ENCODE data around the gene NCDN.

Gene NCDN

DNA sequence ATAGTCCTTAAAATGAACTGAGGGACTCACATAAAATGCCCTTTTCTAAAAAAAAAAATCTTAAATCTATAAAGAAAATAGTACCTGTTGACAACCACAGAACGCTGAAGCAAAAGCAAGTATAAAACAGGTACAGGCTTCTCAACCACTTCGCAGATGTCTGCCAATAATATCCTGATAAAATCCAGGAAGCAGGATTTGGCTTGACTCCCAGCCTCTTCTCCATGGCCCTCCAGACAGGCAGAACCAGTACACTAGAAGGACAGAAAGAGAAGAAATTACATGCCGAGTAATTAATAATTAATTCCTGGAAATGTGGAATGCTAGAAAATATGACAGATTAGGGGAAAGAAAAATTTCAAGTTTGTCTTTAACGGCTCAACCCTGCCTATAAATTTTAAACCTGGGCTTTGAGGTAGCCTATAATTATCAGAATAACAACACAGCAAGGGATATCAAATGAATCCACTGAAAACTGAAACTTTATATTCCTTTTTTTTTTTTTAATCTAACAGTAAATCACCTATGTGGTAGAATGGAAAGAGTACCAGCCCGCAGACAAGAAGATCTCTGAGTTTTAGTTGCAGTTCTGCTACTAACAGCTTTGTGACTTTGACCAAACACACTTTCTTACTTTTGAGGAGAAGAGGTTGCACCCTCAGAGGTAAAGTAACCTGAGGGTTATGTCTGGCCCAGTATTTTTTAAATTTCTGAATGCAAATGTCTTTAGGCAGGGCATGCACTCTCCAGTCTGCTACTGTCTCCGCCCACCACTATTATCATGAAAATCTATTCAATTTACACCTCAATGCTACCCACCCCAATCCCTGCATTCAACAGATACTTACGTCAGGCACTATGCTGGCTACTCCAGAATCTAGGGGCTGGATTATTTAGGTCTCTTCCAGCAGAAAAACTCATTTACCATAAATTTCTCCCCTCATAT, 3.1 kb upstream of the NCDN start:
- DNase-seq, result no peak

DNA sequence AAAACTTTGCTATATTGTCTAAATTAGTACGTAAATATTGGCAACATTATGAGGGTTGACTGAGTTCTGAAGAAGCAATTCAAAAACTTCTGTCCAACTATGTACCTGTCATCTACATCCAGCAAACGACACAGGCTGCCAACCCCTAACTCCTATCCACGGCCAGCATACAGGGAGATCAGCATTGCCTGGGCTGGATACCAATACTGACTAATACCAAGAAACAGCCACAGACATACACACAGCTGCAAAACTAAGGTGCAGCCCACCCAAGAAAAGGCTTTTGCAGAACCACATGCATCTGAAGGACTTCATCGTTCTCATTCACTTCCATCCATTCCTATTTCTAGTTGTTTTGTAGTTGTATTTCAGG, 2.4 kb upstream of the NCDN start:
- DNase-seq, result no peak

DNA sequence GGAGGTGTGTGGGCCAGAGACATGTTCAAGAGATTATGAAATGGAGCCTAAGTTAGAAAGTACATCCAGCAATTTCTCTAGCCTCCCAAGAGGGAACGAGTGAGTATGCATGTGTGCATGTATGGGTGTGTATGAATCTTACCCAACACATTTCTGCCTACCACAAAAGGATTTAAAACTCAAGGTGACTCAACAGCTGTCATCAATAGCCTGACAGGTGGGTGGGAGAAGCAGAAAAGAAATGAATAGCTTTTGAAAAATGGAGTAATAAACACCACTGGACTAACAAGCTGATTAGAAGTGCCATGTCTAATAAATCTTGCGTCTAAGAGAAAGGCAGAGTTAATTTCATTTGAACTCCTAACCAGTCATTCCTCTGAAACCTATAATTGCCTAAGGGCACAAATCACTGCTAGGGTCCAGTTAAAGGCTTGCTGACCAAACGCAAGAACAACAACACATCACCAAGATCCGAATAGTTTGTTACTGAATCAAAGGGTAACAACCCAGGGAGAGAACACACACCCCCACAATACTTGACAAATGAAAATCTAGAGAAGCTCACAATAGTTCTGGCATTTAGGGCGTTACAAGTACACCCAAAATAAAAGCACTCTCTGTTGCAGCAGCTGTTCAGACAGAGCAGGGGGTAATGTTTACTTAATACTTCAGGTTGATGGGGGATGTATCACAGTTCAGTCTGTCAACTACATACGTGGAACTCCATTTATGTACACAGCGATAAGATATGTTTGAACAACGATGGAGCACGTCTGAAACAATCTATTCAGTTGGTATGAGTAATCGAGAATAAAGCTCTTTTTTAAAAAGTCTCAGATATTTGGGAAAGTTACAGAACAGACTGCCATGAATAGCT, 1.8 kb upstream of the NCDN start:
- DNase-seq, result peak in 1 of 51 donors; percentile 37

DNA sequence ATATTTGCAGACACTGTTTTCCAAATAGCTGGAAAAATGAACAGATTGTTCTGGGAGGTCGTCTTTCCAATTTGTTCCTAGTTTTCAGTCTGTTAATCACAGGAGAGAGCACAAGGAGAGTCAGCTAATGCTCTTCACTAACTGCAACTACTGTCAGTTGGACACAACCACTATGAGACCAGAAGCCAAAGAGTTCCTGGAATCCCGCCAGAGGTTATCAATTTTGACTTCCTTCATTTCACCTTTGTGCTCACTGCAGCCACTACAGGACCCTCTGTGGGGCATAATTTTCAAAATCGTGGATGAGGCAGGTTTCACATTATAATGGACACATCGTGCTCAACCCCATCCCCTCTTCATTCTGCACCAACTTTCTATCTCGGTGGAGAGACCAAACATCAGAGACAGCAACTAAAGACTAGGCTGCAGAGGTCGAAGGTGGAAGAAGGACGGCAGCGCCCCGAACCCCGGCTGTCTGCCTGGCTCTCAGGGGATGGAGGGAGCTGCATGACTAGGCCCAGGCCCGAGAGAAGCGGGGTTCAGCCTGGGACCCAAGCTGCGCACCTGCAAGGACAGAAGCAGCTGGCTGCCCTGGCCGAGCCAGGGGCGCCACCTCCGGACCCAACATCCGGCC, 998 bp upstream of the NCDN start:
- DNase-seq, result no peak

DNA sequence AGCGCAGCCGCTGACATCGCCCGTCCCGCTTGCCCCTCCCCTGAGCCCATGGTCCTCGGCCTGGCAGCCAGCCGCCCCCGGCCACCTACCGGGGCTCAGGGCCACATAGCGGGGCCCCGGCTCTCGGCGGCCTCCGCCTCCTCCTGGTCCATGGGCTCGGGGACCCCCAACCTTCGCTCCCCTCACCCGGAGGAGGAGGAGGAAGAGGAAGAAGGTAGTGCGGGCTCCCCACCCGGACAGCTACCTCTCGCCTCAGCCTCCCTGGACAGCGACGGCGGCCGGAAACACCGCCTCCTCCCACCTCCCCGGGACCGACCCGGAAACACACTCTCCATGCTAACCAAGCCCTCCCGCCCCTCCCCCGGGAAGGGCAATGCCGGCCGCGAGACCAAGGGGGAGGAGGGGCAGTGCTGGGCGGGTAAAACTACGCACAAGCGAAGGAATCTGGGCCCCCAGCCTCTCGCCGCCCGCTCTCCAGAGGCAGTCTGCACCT, 435 bp upstream of the NCDN start, which contains the start of gene KIAA0319L:
KIAA0319L (minus strand) TSS at position 286 of the 493 bp plus-strand sequence. CDS start 2,912 bp downstream, outside the sequence.
- peak; percentile 80 to 100 (median 94) for DNase-seq

DNA sequence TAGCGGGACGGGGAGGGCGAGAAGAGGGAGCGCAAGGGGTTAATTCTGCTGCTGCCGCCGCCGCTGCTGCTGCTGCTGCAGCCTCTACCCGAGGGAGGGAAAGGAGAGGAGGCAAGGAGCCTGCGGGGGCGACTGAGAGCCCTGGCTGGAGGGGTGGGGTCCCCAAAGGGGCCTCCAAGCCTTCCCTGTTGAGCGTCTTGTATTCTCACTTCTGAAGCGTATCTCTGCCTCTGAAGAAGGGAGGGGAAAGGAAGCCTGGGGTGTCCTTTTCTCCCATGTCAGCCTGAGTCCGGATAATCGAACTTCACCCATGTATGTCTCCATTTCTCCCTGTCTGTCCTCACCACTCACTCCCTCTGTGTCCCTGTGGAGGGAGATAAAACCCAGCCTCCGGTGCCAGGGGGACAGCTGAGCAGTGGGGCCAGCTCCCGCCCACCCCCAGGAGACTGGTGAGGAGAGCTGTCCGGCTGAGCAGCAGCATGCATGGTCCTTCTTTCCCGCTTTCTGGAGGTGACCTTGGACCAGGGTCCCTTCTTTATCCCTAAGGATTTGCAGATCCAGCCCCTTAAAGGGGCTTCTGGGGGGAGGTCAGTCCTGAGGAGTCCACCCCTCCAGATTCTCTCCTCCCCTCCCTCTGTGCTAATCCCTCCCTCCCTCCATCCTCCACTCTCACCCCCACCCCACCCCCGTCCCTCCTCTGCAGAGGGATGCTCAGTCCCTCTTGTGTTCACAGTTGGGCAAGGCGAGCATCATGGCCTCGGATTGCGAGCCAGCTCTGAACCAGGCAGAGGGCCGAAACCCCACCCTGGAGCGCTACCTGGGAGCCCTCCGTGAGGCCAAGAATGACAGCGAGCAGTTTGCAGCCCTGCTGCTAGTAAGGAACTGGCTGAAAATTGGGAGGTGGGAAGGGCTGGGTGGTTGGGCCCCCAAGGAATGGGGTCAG, 1.0 kb downstream of the NCDN start:
- peak in 5 of 51 donors; percentile 16 to 47 (median 37) for DNase-seq

DNA sequence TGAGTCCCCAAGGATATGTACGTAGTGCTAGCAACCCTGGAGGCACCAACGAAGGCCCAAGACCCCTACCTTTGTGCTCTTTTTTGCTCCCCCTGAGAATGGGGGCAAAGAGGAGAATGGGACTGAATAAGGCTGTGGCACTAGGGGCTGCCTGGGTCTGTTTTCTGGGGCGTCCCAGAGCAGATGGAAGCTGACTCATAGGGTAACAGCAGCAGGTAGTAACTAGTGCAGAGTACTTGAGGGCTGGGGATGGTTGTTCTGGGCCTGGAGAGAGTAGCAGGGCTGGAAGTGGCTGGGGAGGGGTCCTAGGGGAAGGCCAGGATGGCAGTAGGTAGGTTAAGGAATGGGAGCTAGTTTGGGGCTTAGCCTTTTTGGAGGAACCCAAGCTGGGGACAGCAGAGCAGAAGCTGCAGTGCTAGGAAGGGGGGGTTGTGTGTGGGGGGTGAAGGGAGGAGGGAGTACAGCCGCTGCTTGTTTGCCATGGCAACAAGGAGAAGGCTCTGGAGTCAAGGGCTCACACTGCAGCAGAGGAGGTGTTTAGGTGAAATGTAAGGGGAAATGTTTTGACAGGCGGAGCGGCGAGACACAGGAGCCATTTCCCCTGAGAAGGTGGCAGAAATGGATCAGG, 1.8 kb downstream of the NCDN start:
- DNase-seq, result peak in 13 of 51 donors; percentile 13 to 70 (median 32)

DNA sequence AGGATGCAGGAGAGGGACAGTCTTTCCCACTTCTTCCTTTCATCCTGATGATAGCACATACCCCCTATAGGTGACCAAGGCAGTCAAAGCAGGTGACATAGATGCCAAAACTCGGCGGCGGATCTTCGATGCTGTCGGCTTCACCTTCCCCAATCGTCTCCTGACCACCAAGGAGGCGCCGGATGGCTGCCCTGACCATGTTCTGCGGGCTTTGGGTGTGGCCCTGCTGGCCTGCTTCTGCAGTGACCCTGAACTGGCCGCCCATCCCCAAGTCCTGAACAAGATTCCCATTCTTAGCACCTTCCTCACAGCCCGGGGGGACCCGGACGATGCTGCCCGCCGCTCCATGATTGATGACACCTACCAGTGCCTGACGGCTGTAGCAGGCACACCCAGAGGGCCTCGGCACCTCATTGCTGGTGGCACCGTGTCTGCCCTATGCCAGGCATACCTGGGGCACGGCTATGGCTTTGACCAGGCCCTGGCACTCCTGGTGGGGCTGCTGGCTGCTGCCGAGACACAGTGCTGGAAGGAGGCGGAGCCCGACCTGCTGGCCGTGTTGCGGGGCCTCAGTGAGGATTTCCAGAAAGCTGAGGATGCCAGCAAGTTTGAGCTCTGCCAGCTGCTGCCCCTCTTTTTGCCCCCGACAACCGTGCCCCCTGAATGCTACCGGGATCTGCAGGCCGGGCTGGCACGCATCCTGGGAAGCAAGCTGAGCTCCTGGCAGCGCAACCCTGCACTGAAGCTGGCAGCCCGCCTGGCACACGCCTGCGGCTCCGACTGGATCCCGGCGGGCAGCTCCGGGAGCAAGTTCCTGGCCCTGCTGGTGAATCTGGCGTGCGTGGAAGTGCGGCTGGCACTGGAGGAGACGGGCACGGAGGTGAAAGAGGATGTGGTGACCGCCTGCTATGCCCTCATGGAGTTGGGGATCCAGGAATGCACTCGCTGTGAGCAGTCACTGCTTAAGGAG, 2.9 kb downstream of the NCDN start:
- peak in 47 of 51 donors; percentile 33 to 88 (median 73) for DNase-seq

DNA sequence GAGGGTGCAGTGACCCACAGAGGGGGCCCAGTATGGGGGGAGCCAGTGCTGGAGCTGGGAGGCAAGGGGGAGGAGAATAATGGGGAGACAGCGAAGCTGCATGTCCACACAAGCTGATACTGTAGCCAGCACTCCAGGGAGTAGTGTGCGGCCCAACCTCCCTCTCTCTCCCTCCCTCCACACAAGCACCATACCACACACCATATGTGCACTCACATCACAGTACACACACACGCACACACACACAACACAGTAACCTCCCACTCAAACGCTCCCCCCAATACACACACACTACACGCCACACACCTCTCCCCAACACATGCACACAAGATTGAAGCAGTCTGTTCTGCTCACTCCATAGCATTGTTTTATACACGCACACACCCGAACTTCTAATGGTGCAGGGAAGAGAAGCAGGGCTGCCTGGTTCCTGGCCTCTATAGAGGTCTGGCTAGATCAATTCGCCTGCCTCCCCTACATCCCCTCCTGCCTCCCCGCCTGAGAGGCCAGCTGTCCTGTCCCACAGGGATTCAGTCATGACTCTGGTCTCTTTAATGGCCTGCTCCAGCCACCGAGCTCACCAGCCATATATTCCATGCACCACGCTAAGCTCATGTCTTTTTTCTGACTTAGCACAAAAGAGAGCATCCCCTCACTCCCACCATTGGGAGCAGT, 3.8 kb downstream of the NCDN start:
- DNase-seq, result peak in 2 of 51 donors; percentile 37 to 48

DNA sequence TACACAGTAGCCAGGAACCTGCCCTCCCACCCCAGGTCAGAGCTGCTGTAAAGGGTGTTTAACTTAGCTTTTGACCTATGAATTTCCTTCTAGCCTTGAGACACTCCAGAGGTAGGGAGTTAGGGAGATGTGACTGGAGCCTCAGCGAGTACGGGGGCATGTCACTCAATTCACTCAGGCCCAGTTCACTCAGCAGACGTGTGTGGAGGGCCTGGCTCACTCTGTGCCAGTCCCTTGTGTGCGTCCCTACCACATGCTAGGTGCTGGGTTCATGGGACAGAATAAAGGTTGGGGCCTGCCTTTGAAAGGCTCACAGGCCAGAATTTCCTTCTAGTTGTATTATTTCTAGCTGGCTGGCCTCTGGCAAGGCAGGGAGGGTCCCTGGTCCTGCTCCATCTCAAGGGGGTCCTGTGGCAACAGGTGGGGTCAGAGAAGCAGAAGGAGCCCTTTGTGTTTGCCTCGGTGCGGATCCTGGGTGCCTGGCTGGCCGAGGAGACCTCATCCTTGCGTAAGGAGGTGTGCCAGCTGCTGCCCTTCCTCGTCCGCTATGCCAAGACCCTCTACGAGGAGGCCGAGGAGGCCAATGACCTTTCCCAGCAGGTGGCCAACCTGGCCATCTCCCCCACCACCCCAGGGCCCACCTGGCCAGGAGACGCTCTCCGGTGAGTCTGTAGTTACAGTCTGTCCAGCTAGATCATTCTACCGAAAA, 4.5 kb downstream of the NCDN start:
- DNase-seq, result no peak

DNA sequence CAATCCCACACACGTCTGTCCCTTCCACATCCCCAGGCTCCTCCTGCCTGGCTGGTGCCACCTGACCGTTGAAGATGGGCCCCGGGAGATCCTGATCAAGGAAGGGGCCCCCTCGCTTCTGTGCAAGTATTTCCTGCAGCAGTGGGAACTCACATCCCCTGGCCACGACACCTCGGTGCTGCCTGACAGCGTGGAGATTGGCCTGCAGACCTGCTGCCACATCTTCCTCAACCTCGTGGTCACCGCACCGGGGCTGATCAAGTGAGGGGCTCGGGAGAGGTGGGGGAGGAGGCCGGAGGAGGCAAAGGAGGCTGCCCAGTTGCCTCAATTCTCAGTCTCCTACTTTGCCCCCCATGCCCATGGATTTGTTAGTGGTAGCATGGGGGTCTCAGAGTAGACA, 5.6 kb downstream of the NCDN start:
- DNase-seq, result no peak

DNA sequence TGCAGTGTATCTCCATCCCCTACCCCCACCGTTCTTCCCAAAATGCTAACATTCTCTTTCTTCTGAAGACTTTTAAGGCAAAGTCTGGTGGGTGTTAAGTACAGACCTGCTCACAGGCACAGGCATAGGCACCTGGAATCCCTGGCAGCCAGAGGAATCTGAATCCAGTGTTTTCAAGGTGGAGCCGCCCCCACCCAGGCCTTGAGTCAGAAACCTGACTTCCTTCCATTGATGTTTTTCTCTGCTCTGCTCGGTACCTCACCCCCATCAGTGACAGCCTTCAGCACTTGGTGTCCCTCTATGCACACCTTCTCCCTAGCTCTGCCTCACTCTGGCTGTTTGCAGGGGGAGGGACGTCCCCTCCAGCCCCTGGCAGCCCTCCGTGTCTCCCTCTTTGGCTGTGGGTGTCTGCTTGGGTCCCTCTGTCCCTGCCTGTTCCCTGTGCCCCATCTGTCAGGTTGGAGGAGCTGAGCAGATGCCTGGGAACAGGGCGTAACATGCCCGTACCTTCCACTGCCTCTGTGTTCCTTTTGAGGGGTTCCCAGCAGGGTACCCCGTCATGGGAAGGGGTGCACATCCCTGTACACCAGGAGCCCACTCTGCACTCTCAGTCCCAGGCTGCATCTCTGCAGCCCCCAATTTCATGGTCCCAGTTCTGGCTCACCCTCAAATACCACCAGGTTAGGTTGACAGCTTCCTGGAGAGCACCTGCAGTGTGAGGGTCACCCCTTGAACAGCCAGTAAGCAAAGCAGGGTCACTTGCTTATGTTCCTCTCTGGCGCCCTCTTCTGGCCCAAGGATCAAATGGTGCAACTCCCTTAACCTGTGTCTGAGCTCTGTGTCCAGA, 6.7 kb downstream of the NCDN start:
- peak in 32 of 51 donors; percentile 15 to 83 (median 49) for DNase-seq

DNA sequence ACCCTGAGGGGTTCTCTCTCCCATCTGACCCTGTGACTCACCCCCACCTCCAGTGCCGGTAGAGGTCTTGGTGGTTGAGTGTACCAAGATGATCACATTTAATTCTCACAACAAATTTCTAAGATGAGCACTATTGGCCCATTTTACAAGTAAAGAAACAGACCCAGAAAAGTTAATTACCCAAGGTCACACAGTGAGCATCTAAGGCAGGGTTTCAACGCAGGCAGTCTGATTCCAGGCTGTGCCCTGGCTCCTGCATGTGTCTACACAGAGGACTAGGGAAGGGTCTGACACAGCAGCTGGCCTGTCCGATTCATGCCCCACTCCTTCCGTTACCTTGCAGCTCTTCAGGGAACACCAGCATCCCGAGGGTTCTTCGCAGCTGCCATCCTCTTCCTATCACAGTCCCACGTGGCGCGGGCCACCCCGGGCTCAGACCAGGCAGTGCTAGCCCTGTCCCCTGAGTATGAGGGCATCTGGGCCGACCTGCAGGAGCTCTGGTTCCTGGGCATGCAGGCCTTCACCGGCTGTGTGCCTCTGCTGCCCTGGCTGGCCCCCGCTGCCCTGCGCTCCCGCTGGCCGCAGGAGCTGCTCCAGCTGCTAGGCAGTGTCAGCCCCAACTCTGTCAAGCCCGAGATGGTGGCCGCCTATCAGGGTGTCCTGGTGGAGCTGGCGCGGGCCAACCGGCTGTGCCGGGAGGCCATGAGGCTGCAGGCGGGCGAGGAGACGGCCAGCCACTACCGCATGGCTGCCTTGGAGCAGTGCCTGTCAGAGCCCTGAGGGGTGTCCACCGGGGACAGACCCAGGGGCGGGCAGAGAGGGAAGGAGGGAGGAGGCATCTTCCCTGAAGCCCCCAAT, 7.5 kb downstream of the NCDN start:
- DNase-seq, result no peak

DNA sequence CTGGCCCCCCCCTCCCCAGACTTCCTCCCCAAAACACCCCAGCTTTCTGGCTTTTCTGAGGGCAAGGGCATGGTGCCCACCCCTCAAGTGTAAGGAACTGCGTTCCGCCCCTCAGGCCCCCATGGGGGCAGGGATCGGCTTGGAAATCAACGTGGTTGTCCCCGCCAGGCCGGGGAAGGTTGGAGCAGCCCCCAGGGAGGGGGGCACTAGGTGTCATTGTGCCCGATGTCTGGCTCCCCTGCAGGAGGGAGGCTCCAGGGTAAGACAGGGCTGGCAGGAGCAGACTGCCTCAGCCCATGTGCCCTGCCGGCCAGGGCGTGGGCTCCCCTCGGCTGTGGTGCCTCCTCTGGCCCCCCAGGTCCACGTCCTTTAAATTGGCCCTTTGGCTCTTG, 8.1 kb downstream of the NCDN start:
- DNase-seq, result no peak

DNA sequence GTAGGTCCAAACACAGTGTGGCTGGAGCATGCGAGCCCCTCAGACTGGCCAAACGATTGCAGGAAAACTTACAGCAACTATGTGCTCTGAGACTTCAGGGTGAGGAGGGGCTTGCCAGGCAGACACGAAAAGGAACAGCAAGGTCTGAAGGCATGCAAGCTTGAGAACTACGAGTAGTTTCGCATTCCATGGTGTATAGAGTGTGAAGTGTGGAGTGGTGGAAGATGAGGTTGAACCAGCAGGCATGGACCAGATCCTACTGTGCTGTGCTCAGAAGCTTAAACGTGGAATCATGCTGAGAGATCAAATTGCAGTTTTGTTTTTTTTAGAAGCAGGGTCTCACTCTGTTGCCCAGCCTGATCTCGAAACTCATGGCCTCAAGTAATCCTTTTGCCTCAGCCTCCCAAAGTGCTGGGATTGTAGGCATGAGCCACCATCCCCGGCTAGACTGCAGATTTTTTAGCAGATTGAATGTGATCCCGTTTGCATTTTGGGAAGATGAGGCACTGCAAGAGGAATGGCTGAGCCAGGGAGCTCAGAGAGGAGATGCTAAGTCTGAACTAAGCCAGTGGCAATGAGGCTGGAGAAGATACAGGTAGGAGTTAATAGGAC, 10.5 kb downstream of the NCDN start:
- DNase-seq, result no peak

Data from hypothalamus (tissue), 51 donors.